GM12878 (cell line): ENCODE data around the gene RPL22L1. TPM values are rescaled to one million over a fixed set of nuclear protein-coding genes. Genes with fewer than 3 reads are reported as not detected.

Source experiments
- ATAC-seq: fragments of 200-7000 bp; cut with Tn5 transposase; 3 replicates; pipeline ENCODE4 v1.9.1; 2020; ENCODE audit warnings: mild to moderate bottlenecking, moderate library complexity
- BruUV-seq: library from RNA; stranded (reverse); fragments of 400-500 nt; replicated peaks from 2 replicates; lab custom pipeline; 2021; lab: Mats Ljungman, UMichigan
- CTCF ChIA-PET: fragments of 300-600 bp; sonication (Branson Sonifier 250); formaldehyde crosslinking; extraction: SDS; loops from one replicate; lab custom pipeline; 2021; ENCODE audit warnings: inconsistent platforms; lab: Yijun Ruan, JAX
- POLR2A ChIA-PET: fragments of 350-600 bp; formaldehyde crosslinking; extraction: SDS; loops from one replicate; lab custom pipeline; 2021; ENCODE audit warnings: inconsistent platforms; lab: Charles Lee
- RAD21 ChIA-PET: fragments of 300-600 bp; sonication (Branson Sonifier 250); formaldehyde crosslinking; loops from one replicate; lab custom pipeline; 2023; ENCODE audit warnings: antibody characterized with exemption; ENCODE audit not compliant: unreplicated experiment; lab: Charles Lee
- SMC1A ChIA-PET: fragments of 300-600 bp; sonication (Branson Sonifier 250); formaldehyde crosslinking; loops from one replicate; lab custom pipeline; 2023; ENCODE audit not compliant: unreplicated experiment, uncharacterized antibody; lab: Charles Lee
- DNase-seq: peaks from one replicate; pipeline ENCODE4 v3.0.0-alpha.2; 2011; ENCODE audit warnings: low read depth, low spot score
- FAIRE-seq: peaks from 3 replicates; lab custom pipeline; 2011; peaks lifted over from hg19 to GRCh38; lab: Jason Lieb, UNC
- H2AFZ ChIP-seq: 2 replicates; pipeline ENCODE4 v1.6.0; 2011; ENCODE audit warnings: low read depth, low read length, control low read depth; ENCODE audit not compliant: control insufficient read depth
- H3K27ac ChIP-seq: 2 replicates; pipeline ENCODE4 v1.5.1; 2011; ENCODE audit warnings: control low read depth; ENCODE audit not compliant: control insufficient read depth, insufficient read depth
- H3K27me3 ChIP-seq, 2 experiments: replicated peaks in 1 of 2; 2 replicates each; pipeline versions ENCODE4 v1.6.0 to v1.6.1; 2011; ENCODE audit warnings: low read length in 1 of 2; ENCODE audit not compliant: control insufficient read depth in 2 of 2, insufficient read depth in 2 of 2
- H3K36me3 ChIP-seq, 2 experiments: 2 replicates each; pipeline ENCODE4 v1.5.1; 2011; ENCODE audit warnings: low read length in 1 of 2; ENCODE audit not compliant: control insufficient read depth in 2 of 2, insufficient read depth in 2 of 2
- H3K4me1 ChIP-seq: 2 replicates; pipeline ENCODE4 v1.6.1; 2011; ENCODE audit warnings: mild to moderate bottlenecking, low read length, moderate library complexity, mixed read lengths; ENCODE audit not compliant: control insufficient read depth, insufficient read depth
- H3K4me2 ChIP-seq: 2 replicates; pipeline ENCODE4 v1.6.0; 2011; ENCODE audit warnings: control low read depth; ENCODE audit not compliant: control insufficient read depth, insufficient read depth
- H3K4me3 ChIP-seq: fragments of 200-600 bp; sonication (generic); 2 replicates; pipeline ENCODE4 v1.5.1; 2016
- H3K79me2 ChIP-seq: 2 replicates; pipeline ENCODE4 v1.6.0; 2011; ENCODE audit warnings: low read length; ENCODE audit not compliant: control insufficient read depth, insufficient read depth
- H3K9ac ChIP-seq: 2 replicates; pipeline ENCODE4 v1.8.0; 2011; ENCODE audit warnings: low read length, control low read depth, mixed read lengths; ENCODE audit not compliant: control insufficient read depth, insufficient read depth
- H3K9me3 ChIP-seq: replicated peaks from 3 replicates; pipeline ENCODE4 v1.5.1; 2011; ENCODE audit warnings: mild to moderate bottlenecking, low read length; ENCODE audit not compliant: control insufficient read depth, insufficient read depth
- H4K20me1 ChIP-seq: 2 replicates; pipeline ENCODE4 v1.6.0; 2011; ENCODE audit not compliant: control insufficient read depth, insufficient read depth
- BCL11A ChIP-seq: IDR thresholded peaks from 2 replicates; pipeline ENCODE4 v1.6.1; 2011; ENCODE audit warnings: low read depth, low read length
- CBFB ChIP-seq: IDR thresholded peaks from 2 replicates; pipeline ENCODE4 v1.6.1; 2016; ENCODE audit warnings: antibody characterized with exemption, low read depth
- E2F8 ChIP-seq: fragments of 450-650 bp; IDR thresholded peaks from 2 replicates; pipeline ENCODE4 v1.6.1; 2018; ENCODE audit warnings: mild to moderate bottlenecking, low read depth, moderate library complexity; ENCODE audit not compliant: partially characterized antibody
- EED ChIP-seq: sonication (generic); IDR thresholded peaks from 2 replicates; pipeline ENCODE4 v1.6.1; 2016; ENCODE audit warnings: antibody characterized with exemption, low read depth
- FOXK2 ChIP-seq: fragments of 450-650 bp; IDR thresholded peaks from 2 replicates; pipeline ENCODE4 v1.6.1; 2017; ENCODE audit warnings: mild to moderate bottlenecking, moderate library complexity
- HCFC1 ChIP-seq: fragments of 150-350 bp; IDR thresholded peaks from 2 replicates; pipeline ENCODE4 v1.6.1; 2014; ENCODE audit warnings: low read length
- PBX3 ChIP-seq: IDR thresholded peaks from 2 replicates; pipeline ENCODE4 v1.6.1; 2011; ENCODE audit warnings: mild to moderate bottlenecking, low read depth, low read length, moderate library complexity; ENCODE audit not compliant: insufficient replicate concordance
- POU2F2 ChIP-seq: IDR thresholded peaks from 3 replicates; pipeline ENCODE4 v1.6.1; 2011; ENCODE audit warnings: low read depth, mild to moderate bottlenecking, low read length, borderline replicate concordance
- SKIL ChIP-seq: fragments of 450-650 bp; IDR thresholded peaks from 2 replicates; pipeline ENCODE4 v1.6.1; 2017; ENCODE audit warnings: mild to moderate bottlenecking, low read depth, inconsistent platforms; ENCODE audit not compliant: poor library complexity, severe bottlenecking
- SMAD5 ChIP-seq: IDR thresholded peaks from 2 replicates; pipeline ENCODE4 v1.6.1; 2016; ENCODE audit warnings: antibody characterized with exemption, low read depth
- SMC3 ChIP-seq: IDR thresholded peaks from 2 replicates; pipeline ENCODE4 v1.6.1; 2011; ENCODE audit warnings: low read length, improper control_type of control experiment, borderline replicate concordance
- TCF7 ChIP-seq: IDR thresholded peaks from 2 replicates; pipeline ENCODE4 v1.6.1; 2014; ENCODE audit warnings: antibody characterized with exemption, borderline replicate concordance
- WGBS: methylation state at CpG from one replicate; pipeline ENCODE4 v1.1.6; 2016; ENCODE audit warnings: low lambda C conversion rate; ENCODE audit not compliant: insufficient replicate concordance, insufficient coverage; ENCODE audit errors: missing lambda C conversion rate; 5-methylcytosine and 5-hydroxymethylcytosine counted together
- in situ Hi-C: fragments of 300-500 bp; cut with MboI; formaldehyde crosslinking; loops from 9 replicates; pipeline ENCODE4 v1.14.3; 2018; ENCODE audit warnings: mixed read lengths
- intact Hi-C: fragments of 100-400 bp; cut with micrococcal nuclease; formaldehyde crosslinking; loops from one replicate; pipeline ENCODE4 v1.14.2; 2022; ENCODE audit not compliant: unreplicated experiment
- polyA plus RNA-seq, 11 experiments: library from polyadenylated mRNA; depleted of rRNA in 4 of 11; unstranded in 6 of 11; stranded (reverse) in 5 of 11; fragments of >200 nt; fragmentation: Nextera tagmentation in 4 of 11; fragmentation: Illumina TruSeq in 1 of 11; extraction: Ambion mirVana in 4 of 11; extraction: Trizol in 1 of 11; gene quantifications; 1 replicate in 1 of 11; 2 replicates in 10 of 11; pipeline versions ENCODE4 v1.2.1 to v1.2.3, GENCODE V29; 2011 to 2016; ENCODE audit warnings: inconsistent platforms in 2 of 11, missing spikeins in 2 of 11, low read depth in 1 of 11
- total RNA-seq, 4 experiments: library from RNA; depleted of rRNA in 3 of 4; stranded (reverse); fragments of >200 nt in 3 of 4; fragmentation: Illumina TruSeq in 1 of 4; extraction: Trizol in 1 of 4; gene quantifications; 2 replicates each; pipeline versions ENCODE4 v1.2.1 to v1.2.3, GENCODE V29; 2013 to 2021

The RPL22L1 gene
- total and polyA plus RNA-seq, 10 of the 15 experiments (the other 5 are each of a cell fraction or from before 2014, with no cell fraction given) = 203 to 803 (median 422) TPM

GRCh38 chr3:170903123-170903522 lies 33.1 kb upstream of the RPL22L1 start:
- no peak overlapping the region for H2AFZ ChIP-seq
- no peaks in the 10 kb centered on the region; the same call in 2 of the 3 replicates for H3K9me3 ChIP-seq
- ChIA-PET RAD21 (no interaction called here), SMC1A (no interaction called here), CTCF (no interaction called here), POLR2A (no interaction called here)
- 0 out of 4 replicates have a peak, but pooled peaks cover 0 to 3% of the 10 kb centered on the region in 2 experiments for H3K27me3 ChIP-seq
- no peak overlapping the region for H3K4me3 ChIP-seq
- no peak overlapping the region for H3K4me2 ChIP-seq
- TF ChIP-seq EED (no peak), E2F8 (no peak), POU2F2 (no peak), CBFB (no peak), FOXK2 (no peak), PBX3 (no peak), HCFC1 (no peak), SKIL (no peak), TCF7 (no peak), BCL11A (no peak), SMC3 (no peak), SMAD5 (no peak)
- no peak overlapping the region for H3K9ac ChIP-seq
- H3K36me3 ChIP-seq = no peaks in the 10 kb centered on the region
- FAIRE-seq = no peak
- WGBS = 58% methylated on average over 3 of the region's 3 CpGs
- in situ Hi-C loops (no loop called here), intact Hi-C loops (no loop called here)
- no peak overlapping the region for H3K27ac ChIP-seq
- ATAC-seq = no peak
- H4K20me1 ChIP-seq = no peaks in the 10 kb centered on the region
- DNase-seq = no peak
- no peaks in the 10 kb centered on the region for H3K79me2 ChIP-seq
- no TSS peak for BruUV-seq
- no peaks in the 10 kb centered on the region; the same call in 1 of the 2 replicates for H3K4me1 ChIP-seq
